ENCODE measurements around the gene SLAMF8.

The SLAMF8 gene

DNA sequence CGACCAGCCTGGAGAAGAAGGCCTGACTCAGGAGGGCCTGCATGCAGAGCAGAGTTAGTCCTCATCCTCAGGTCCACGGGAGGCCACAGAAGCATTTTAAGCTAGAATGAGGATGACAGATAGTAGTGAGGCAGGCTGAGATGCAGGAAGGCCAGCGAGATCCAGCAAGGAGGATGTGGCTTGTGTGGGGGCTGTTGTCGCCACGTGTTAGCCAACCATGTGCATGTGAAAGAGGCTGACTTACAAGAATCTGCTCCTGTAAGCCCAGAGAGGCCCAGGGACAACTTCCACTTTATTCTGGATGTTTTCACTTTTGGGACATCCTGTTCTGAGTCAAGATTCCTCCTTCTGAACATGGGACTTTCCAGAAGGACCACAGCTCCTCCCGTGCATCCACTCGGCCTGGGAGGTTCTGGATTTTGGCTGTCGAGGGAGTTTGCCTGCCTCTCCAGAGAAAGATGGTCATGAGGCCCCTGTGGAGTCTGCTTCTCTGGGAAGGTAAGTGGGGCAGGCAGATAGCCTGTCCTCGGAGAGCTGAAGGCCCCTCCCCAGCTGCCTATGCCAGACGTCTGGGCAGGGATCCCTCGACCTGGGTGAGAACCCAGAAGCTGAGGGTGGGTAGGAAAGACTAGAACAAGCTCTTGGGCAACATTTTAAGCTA lies at the start of gene SLAMF8:
Gene SLAMF8 (plus strand): TSS at position 433 of the 661 bp plus-strand sequence. CDS start 26 bp downstream, at position 459.
- no peak for TF ChIP-seq CTCF (conservative IDR thresholded peaks at IDR 0.05; ENCODE audit: control insufficient read depth, insufficient read depth, low read depth, low read length)
- H3K4me3 ChIP-seq (ENCODE audit: control insufficient read depth, low read depth, low read length): no peak within 1 kb of the TSS
- DNase-seq (ENCODE audit: low read depth): peak; percentile 25

DNA sequence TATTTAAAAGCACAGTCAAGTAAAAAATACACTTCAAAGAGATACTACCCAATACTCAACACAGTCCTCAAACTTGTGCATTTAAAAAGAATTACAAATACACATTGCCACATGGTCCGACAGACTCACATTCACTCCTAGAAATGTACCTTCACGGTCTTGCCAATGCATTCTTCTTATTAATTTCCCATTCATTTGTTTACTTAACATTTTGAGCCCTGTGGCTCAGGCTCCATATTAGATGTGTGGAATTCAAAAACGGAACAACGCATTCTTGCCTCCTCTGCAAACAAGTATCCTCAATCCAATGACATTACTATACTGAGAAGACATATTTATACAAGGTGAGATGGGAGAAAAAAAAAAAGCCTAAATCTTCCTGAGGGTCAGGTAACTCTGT lies 48.4 kb upstream of the SLAMF8 start:
- TF ChIP-seq CTCF (conservative IDR thresholded peaks at IDR 0.05; ENCODE audit: control insufficient read depth, insufficient read depth, low read depth, low read length): no peak
- no peak for DNase-seq (ENCODE audit: low read depth)
- H3K4me3 ChIP-seq (ENCODE audit: control insufficient read depth, low read depth, low read length): no peak overlapping the region

DNA sequence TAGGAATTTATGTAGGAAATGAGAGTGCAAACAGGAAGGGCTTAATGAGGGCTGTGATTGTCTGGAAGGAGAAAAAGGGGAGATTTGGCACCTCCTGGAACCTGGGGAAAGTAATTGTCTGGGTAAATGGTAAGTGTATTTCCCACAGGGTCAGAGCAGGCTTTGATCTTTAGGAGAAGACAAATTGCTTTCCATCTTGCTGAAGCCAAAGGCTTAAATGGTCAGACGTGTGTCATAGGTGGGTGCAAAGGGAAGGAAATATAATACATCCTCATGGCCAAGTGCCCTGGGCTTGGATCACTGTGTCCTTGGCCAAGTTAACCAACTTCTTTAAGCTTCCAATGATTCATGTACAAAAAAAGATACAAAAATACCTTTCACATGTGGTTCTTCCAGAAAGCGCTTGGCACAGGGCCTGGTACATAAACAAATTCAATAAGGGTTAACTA lies 47.2 kb upstream of the SLAMF8 start:
- TF ChIP-seq CTCF (conservative IDR thresholded peaks at IDR 0.05; ENCODE audit: control insufficient read depth, insufficient read depth, low read depth, low read length): no peak
- DNase-seq (ENCODE audit: low read depth): peak; percentile 98
- no peak overlapping the region for H3K4me3 ChIP-seq (ENCODE audit: control insufficient read depth, low read depth, low read length)

DNA sequence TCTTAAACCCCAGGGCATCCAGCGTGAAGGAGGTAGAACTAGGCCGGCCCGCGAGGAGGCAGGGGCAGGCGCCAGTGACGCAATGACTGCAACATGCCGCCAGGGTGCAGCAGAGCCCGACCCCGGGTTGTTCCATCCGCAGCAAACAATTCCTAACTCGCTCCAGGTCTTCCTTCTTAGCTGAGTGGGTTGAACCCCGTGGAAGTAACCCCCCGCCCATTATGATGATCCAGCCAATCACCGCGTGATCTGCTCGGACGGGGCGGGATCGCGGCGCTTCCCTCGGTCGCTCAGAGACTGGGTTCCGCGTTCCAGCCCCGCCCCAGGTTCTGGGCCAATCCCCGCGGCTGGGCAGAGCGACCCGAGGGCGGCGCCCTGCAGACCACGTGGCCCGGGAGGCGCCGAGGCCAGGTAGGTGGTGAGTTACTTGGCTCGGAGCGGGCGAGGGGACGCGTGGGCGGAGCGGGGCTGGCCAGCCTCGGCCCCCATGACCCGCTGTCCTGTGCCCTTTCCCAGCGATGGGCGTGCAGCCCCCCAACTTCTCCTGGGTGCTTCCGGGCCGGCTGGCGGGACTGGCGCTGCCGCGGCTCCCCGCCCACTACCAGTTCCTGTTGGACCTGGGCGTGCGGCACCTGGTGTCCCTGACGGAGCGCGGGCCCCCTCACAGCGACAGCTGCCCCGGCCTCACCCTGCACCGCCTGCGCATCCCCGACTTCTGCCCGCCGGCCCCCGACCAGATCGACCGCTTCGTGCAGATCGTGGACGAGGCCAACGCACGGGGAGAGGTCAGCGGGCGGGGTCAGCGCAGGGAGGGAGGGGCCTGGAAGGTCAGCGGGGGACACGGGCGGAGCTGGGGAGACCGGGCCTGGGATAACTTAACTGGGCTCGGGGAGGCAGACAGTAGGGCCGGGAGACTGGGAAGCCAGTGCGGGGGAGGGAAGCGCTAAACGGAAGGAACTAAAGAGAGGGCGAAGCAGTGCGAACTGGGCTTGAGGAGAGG lies 45.8 kb upstream of the SLAMF8 start, which contains the start of gene DUSP23:
Gene DUSP23 (plus strand): TSS at position 380 of the 1,000 bp plus-strand sequence. CDS start 139 bp downstream, at position 519.
- peak; percentile 98 for DNase-seq (ENCODE audit: low read depth)
- TF ChIP-seq CTCF (conservative IDR thresholded peaks at IDR 0.05; ENCODE audit: control insufficient read depth, insufficient read depth, low read depth, low read length): peak; percentile 82
- H3K4me3 ChIP-seq (ENCODE audit: control insufficient read depth, low read depth, low read length): peak within 1 kb of the TSS; percentile 61

DNA sequence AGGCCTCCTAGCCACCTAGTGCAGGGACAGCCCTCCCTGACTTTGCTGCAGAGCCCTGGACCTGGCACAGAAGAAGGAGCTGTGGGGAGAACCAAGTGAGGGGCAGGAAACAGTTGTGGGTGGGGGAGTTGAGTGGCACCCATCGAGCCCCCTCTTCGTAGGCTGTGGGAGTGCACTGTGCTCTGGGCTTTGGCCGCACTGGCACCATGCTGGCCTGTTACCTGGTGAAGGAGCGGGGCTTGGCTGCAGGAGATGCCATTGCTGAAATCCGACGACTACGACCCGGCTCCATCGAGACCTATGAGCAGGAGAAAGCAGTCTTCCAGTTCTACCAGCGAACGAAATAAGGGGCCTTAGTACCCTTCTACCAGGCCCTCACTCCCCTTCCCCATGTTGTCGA lies 44.7 kb upstream of the SLAMF8 start:
- peak overlapping the region; percentile 61 for H3K4me3 ChIP-seq (ENCODE audit: control insufficient read depth, low read depth, low read length)
- no peak for DNase-seq (ENCODE audit: low read depth)
- TF ChIP-seq CTCF (conservative IDR thresholded peaks at IDR 0.05; ENCODE audit: control insufficient read depth, insufficient read depth, low read depth, low read length): no peak

DNA sequence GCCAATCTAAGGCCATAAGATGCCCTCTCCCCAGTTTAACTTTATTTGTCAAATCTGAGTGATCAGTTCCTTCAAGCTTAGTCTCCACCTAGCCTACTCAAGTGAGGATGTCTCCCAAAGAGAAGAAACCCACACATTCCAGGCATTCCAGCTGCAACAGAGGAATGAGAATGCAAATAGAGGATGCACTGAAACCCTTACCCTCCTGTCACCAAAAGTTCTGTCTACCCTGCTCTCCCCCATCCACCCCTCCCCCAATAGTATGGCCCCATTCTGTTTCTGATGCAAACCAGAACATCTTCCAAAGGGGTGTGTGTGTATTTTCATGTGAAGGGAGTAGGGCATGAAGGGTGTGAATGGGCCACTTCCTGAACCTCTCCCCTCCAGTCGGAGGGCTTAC lies 42.9 kb upstream of the SLAMF8 start:
- no peak overlapping the region for H3K4me3 ChIP-seq (ENCODE audit: control insufficient read depth, low read depth, low read length)
- no peak for DNase-seq (ENCODE audit: low read depth)
- TF ChIP-seq CTCF (conservative IDR thresholded peaks at IDR 0.05; ENCODE audit: control insufficient read depth, insufficient read depth, low read depth, low read length): no peak

Measured in fibroblast of mammary gland (primary cell).